Measurements from ENCODE around the gene NR2C1.
"Not testable (repeated sequence)": the region's sequence is repeated elsewhere in the genome, so short reads cannot be mapped to it uniquely, and the experiment has no call there.

NR2C1 gene

DNA sequence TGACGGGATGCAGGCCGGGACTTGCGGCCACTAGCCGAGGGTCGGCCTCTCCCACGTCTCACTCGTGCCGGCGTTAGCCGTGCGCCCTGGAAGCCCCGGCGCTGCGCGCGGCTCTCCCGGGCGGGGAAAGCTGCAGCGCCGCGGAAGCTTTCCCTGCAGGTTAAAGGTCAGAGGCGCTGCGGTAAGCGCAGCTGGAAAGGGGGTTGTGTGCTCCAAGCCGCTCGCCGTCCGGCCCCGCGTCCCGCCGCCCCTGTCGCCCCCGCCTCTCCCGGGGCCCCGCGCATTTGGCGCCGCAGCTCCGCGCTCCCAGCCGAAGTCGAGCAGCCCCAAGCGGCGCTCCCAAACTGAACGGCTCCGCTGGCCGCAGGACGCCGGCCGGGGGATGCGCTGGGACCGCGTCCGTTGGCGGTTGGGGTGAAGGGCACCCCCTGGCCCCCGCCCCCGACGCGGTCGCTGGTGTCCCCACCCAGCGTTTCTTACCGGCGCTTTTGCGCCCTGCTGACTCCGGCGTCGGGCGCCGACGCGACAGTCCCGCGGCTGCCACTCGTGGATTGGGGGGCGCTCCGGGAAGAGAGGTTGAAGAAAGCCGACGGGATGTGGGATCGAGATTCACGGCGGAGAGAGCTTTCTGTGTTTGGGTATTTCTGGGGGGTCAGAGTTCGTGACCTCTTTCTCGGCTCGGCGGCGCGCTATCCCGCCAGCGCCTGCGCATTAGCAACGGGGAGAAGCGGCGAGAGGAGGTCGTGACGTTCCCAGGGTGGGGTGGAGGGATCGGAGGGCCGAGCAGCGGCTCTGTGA lies at the start of gene NR2C1:
TSS of gene NR2C1 (minus strand) at position 719 of the 798 bp plus-strand sequence. CDS start 6,234 bp downstream, outside the sequence.
- DNase-seq: peak; percentile 34

GRCh38 chr12:95118788-95119179 lies 45.4 kb upstream of the NR2C1 start:
- no peak for DNase-seq

- DNase-seq: no peak
Measured at GRCh38 chr12:95118138-95118787, 44.8 kb upstream of the NR2C1 start.

DNA sequence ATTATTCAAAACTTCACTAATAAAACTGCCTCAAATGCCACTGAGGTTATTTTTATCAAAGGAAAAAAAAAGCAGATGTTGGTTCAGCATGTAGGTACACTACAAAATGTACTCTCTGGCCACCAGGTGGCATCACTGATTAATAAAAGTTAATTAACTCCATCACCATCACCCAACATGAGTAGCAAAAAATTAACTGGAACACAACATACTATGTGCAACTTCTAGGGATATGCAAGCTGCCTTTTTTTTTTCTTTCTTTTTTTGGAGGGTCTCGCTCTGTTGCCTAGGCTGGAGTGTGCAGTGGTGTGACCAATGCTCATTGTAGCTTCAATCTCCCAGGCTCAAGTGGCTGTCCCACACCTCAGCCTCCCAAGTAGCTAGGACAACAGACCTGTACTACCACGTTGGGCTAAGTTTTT lies 43.8 kb upstream of the NR2C1 start:
- DNase-seq: peak; percentile 44

DNA sequence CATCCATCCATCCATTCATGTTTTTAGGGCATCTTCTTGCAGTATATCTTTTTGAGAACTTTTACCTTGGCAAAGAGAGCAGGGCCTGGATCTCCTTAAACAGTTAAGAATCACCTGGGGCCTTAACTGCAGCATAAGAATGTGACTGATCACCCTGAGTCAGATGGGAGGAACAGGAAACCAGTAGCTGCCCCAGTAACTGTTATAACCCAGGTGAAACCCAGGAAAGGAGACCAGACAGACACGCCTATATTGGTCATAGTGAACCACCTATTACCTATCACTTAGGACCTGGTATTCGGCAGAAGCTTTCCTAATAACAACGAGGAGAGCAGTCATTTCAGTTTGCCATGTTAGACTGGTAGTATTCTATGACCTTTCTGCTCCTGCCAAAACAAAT lies 43.4 kb upstream of the NR2C1 start:
- DNase-seq: no peak

DNA sequence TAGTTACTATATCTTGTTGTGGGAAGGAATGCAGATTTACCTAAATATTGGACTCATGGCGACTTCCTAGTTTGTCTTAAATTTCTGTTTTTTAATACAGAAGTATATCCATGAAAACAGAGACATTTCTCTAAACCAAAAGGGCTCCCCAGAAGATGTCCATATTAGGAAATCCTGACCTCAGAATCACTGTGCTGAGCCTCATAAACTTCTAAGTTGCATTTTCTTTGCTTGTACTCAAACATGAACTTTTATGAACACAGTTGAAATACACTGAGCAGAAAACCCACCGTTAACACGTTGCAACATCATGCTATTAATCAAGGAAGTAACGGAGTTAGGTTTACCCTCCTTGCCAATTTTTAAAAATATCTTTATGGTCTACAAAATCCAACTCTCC lies 42.9 kb upstream of the NR2C1 start:
- no peak for DNase-seq

DNA sequence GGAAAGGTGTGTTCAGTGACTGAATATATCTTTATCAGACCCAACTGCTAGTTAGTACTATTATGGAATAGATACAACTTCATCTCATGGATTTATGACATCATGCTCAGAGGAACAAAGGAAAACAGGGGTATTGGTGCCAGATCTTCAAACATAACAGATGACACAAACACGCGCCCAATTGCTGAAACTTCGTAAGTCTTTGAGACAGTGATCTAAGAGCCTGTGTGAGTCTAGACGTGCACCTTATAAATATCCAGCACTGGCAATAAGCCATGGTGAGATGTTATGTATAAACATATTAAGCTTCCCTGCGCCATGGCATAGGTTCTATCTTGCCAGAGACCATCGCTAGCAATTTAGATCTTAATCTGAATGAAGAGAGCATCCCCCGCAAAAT lies 42.2 kb upstream of the NR2C1 start:
- no peak for DNase-seq

DNA sequence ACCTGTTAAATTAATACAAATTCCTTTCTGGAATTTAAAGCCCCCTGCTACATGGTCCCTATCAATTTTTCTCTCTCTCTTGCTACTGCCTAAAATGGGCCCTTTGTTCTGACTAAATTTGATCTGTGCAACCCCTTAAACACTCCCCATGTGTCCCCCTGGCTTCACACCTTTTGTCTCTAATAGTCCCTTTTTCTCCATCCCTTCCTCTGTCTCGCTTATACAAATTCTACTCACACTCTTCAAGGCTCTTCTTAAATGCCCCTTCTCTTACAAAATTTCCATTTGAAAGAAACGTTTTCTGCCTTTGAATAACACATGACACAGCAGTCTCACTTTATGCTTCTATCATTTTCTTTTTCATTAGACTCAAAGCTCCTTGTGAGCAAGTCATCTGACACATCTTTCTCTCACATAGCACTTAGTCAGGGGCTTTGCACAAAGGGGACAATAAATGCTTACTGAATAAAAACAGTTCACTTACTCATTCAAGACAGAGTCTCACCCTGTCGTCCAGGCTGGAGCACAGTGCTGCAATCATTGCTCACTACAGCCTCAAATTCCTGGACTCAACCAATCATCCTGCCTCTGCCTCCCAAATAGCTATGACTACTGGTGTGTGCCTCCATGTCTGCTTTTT lies 41.5 kb upstream of the NR2C1 start:
- no peak for DNase-seq

GRCh38 chr12:95107362-95107761 lies 33.9 kb upstream of the NR2C1 start:
- DNase-seq: no peak

GRCh38 chr12:95105540-95105939 lies 32.1 kb upstream of the NR2C1 start:
- DNase-seq: no peak

GRCh38 chr12:95104919-95105452 lies 31.6 kb upstream of the NR2C1 start:
- DNase-seq: no peak

GRCh38 chr12:95102916-95103671 lies 29.7 kb upstream of the NR2C1 start:
- peak; percentile 41 for DNase-seq

DNA sequence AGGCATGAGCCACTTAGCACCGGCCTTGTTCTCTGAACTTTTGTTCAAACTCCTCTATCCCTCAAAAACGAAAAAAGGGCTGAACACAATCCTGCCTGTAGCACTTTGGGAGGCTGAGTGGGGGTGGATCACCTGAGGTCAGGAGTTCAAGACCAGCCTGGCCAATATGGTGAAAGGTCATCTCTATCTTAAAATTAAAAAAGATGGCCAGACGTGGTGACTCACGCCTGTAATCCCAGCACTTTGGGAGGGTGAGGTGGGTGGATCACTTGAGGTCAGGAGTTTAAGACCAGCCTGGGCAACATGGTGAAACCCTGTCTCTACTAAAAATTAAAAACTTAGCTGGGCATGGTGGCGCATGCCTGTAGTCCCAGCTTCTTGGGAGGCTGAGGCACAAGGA lies 28.5 kb upstream of the NR2C1 start:
- DNase-seq: not testable (repeated sequence)

- DNase-seq: no peak
Measured at GRCh38 chr12:95100264-95101190, 27.1 kb upstream of the NR2C1 start.

DNA sequence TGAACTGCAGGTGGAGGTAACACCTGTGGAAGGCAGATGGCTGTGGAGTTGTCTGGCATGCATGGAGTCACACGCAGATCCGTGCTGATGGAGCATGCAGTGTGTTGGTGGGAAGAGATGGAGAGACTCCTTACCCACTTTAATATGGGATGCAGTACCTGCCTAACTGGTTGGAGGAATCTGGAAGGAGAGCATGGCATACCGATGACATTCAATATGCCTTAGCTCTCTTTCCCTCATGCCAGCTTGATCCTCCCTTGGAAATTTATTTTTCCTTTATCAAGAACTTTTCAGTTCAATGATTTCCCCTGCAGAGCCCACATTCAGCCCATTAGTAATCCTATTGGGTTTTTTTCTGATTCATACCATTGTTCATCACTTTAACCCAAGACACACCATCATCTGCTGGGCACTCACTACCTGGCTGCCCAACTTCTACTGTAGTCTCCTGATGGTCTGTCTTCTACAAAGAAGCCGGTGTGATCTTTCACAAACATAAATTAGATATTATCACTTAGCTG lies 25.9 kb upstream of the NR2C1 start:
- no peak for DNase-seq

GRCh38 chr12:95096852-95097251 lies 23.4 kb upstream of the NR2C1 start:
- DNase-seq: no peak

DNA sequence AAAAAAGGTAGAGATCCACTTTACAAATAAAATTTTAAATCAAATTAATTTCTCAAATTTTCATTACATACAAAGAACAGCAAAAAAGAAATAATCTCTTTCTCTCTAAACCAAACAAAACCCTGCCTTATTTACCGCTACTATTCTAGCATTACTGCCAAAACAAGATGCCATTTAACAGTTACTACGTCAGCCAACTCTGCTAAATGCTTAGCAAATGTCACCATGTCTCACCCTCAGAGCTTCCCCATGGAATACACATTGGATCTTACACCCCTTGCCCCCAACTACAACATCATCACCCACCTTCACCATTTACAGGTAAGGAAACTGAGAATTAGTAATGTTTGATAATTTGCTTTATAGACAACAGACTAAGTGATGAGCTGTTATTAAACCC lies 23.0 kb upstream of the NR2C1 start:
- no peak for DNase-seq

GRCh38 chr12:95095866-95096265 lies 22.4 kb upstream of the NR2C1 start:
- DNase-seq: not testable (repeated sequence)

DNA sequence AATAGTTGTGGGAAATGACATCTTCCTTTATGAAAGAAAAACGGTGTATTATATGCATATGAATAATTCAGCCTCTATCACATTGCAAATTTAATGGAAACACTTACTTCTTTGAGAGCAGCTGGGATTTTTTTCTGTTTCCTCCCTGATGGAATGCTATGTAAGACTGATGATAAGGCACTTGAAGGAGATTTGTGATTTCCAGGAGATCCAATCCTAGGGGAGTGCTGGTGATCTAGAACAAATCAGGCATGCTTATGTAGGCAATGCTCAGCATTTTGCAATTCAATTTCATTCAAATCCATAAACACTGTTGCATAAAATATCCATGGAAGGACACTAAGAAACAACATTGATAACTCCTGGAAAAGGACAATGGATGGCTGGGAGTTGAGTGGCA lies 16.0 kb upstream of the NR2C1 start:
- DNase-seq: no peak

GRCh38 chr12:95088379-95088778 lies 15.0 kb upstream of the NR2C1 start:
- no peak for DNase-seq

GRCh38 chr12:95085612-95086011 lies 12.2 kb upstream of the NR2C1 start:
- DNase-seq: no peak

GRCh38 chr12:95083938-95084337 lies 10.5 kb upstream of the NR2C1 start:
- DNase-seq: no peak

All from activated naive CD4-positive, alpha-beta T cell treated with Interleukin-2 at 50 U/mL for 16 hours (primary cell).